GM18502 (cell line): Measurements from ENCODE around the gene IFITM5.

ENCODE experiments used
- ATAC-seq: cut with Tn5 transposase; IDR thresholded peaks from one replicate; pipeline ENCODE4 v1.9.1; 2021; ENCODE audit warnings: mild to moderate bottlenecking; ENCODE audit not compliant: unreplicated experiment, poor library complexity

Gene IFITM5

GRCh38 chr11:271319-271715, 28.0 kb downstream of the IFITM5 start:
- ATAC-seq = no peak

DNA sequence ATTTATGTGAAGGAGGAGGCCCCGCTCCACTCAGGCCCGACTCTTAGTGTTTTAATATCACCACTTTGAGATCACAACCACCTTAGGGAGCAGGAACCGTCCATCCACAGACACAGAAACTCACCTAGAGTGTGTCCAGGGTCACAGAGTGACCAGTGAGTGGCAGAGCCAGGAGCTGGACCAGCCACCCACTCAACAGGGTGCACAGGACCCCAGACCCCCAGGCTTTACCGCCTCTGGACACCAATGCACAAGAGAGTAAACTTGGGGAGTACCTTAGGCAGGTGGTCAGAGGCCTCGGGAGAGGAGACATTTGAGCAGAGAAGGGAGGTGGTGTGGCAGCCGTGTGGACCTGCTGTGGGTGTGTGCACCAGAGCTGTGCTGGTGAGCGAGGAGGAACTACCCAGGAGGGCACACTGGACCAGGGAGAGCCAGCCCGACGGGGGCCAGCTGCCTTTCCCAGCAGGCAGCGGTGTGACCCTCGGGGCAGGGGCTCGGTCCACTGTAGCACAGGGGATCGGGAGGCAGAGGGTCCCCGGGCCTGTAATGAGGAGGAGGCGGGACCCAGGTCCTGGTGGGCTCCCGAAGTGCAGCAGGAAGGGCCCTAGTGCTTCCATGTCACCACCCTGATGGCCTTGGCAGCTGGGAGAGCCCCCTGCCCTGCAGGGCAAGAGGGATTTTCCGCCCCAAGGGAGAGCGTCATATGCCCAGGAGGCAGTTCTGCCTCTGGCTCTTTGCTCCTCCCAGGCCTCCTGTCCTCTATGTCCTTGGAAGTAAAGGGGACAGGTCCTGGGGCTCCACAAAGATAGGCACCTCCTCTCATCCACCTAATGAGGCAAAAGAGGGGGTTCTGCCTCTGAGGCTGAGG, 28.6 kb downstream of the IFITM5 start:
- ATAC-seq = no peak

- peak; percentile 76 for ATAC-seq
These were observed 30.0 kb downstream of the IFITM5 start for GRCh38 chr11:269146-269890.

DNA sequence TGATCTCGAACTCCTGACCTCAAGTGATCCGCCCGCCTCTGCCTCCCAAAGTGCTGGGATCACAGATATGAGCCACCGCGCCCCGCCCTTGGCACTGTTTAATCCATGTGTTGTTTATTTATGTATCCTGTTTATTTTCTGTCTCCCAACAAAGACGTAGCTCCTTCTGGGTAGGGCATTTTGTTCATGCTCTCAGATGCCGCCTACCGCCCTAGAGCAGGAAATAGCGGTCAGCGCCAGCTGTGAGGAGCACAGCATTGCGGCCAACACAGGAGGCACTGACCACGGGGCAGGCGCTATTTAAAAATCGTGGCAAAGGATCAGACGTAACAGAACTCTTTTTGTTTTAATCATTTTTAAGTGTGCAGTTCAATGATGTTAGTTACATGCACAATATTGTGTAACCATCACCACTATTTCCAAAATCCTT, 30.6 kb downstream of the IFITM5 start:
- peak; percentile 45 for ATAC-seq

DNA sequence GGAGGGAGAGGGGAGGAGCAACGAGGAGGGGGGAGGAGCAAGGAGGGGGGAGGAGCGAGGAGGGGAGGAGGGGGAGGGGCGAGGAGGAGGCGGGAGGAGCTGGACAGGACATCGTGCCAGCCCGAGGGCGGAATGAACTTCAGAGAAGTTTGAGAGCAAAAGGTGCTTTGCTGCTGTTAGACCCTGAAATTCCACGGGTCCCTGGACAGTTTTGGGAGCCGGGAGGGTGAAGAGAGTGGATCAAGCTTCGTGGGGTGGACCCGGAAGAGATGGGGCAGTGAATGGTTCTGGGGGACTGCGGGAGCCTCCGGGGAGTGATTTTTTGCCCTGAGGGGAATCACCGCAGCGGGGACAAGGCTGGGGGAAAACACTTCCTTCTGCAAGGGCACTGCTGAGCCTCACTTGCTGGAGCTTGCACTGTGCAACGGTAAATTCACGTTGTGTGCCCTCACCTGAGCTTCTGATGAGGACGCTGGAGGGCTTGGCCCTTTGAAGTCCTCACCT, 31.8 kb downstream of the IFITM5 start:
- no peak for ATAC-seq

DNA sequence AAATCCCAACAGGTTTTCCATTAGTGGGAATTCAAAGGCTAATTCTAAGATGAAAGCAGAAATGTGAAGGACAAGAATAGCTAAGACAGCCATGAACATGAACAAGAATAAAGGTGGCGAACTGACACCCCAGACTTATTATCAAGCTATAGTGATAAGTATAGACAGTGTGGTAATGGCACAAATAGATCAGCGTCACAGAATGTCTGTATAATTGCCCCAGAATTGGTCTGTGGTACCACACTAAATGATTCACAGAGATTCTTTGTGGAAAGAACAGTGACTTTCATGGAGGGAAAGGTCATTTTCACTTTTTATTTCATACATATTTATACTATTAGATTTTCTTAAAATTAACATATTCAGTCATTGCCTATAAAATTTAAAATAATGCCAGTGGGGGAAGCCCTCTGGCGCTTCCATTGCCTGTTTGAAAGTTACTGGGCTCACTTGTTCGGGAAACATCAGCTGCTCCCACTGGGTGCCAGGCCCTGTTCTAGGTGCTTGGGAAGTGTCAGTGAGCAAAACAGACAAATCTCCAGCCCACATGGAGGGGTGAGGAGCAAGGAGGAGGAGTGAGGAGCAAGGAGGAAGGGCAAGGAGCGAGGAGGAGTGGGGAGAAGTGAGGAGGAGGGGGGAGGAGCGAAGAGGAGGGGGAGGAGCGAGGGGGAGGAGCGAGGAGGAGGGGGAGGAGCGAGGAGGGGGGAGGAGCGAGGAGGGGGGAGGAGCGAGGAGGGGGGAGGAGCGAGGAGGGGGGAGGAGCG, 32.5 kb downstream of the IFITM5 start:
- no peak for ATAC-seq

DNA sequence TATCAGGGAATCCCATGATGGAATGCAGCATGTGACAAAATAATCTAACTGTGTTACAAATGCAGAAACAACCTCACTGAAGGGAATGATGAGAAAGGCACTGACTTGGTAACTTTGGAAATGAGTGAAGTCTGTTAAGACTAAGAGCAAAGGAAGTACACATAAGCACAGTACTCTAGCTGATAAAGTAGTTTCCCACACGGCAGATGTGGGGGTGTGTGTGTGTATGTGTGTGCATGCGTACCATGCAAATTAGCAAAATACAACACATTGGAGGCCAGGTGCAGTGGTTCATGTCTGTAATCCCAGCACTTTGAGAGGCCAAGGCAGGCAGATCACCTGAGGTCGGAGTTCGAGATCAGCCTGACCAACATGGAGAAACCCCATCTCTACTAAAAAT, 37.7 kb downstream of the IFITM5 start:
- no peak for ATAC-seq

GRCh38 chr11:259413-259812, 39.9 kb downstream of the IFITM5 start:
- ATAC-seq = no peak

DNA sequence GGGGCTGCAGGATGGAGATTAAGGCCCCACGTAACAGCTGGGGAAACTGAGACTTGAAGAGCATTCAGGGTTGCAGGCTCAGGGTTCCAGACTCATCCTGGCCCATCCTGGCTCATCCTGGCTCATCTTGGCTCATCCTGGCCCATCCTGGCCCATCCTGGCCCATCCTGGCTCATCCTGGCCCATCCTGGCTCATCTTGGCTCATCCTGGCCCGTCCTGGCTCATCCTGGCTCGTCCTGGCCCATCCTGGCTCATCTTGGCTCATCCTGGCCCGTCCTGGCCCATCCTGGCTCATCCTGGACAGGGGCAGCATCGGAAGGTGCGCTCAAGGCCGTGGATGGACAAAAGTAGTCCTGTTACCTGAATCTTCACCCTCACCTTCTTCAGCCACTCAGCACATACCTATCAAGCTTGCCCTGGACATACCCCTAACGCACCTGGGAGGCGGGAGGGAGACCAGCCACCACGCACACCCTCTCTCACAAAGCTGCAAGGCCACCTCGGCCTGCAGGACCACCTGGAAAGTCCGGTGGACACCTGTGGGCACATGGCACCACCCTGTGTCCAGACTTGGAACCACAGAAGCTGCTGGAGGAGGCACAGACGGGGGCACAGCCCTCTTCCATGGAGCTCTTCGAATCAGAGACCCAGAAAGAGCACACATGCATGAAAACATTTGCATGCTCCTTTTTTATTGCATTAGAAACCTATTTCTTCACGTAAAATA, 41.4 kb downstream of the IFITM5 start:
- no peak for ATAC-seq

GRCh38 chr11:256952-257737, 42.2 kb downstream of the IFITM5 start:
- ATAC-seq = no peak

DNA sequence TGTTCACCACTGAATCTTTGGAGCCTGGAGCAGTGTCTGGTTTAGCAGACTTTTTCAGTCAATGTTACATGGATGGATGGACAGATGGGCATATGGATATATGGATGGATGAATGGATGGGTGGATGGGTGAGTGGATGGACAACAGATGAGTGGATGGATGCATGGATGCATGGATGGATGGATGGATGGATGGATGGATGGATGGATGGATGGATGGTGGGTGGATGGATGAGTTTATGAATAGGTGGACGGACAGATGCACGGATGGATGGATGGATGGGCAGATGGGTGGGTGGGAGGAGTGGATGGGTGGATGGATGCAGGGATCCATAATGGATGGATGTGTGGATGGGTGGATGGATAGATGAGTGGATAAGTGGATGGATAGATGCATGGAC, 43.5 kb downstream of the IFITM5 start:
- no peak for ATAC-seq

DNA sequence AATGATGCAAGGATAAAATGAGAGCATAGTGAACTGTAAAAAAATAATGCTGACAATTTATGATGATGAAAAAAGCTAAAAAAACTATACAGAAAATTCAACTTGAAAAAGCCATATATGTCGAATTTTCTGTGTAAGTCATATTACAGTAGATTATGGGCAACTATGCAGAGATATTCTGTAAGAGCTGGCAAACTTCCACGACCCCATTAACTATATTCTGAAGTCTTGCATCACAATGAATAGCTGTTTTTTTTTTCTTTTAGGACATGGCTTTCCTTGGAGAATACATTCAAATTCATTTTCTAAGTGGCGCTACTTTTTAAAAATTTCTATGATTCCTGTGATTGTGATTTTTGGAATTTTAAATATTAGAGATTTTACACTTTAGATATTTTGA, 44.1 kb downstream of the IFITM5 start:
- ATAC-seq = no peak

GRCh38 chr11:253886-254270, 45.4 kb downstream of the IFITM5 start:
- no peak for ATAC-seq

DNA sequence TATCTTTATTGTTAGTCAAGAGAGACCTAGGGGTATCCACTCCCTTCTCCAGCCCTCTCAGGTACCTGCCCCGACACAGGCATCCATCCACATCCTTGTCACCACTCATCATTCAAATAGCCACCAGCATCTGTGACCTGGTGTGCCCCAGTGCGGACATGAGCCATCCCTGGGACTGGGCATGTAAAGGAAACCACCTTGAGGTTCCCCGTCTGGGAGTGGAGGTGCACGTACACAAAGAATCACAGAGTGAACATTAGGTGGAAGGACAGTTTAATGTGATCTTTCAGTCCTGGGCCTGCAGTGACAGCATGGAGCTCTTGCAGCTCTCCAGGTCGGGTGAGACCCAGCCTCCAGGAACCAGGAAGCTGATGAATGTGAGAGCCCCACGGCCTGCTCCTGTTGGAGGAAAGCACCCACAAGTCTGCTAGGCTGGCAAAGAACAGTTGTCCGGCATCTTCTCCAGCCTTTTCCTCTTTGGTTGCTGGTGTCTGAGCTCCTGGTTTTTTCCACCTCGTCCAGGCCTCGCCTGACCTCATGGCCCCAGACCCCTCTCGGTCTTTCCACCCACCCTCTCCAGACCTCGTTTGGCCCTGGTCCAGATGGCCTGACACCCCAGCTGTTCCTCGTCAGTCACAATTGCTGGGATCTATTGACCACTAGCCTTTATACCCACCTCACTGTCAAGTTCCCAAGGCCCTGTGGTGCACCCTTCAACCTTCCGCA, 46.0 kb downstream of the IFITM5 start:
- ATAC-seq = no peak

DNA sequence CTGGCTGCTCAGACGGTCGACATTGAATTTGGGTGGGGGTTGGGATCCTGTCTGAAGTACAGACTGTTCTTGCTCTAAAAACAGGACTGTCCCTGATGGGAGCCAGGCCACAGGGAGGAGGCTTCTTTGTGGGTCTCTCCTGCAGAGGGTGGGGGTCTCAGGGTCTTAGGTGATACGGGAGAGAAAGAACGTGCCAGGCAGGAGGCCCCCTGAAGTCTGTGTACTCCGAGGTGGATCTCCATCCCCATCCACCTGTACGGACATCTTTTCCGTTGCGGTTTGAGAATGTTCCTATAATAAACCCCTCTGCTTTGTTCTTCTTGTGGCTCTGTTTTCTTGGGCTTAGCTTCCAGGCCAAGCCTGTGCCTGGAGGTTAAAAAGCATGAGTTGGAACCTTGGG, 46.7 kb downstream of the IFITM5 start:
- ATAC-seq = no peak

GRCh38 chr11:251550-251949, 47.8 kb downstream of the IFITM5 start:
- no peak for ATAC-seq

GRCh38 chr11:250740-251299, 48.5 kb downstream of the IFITM5 start:
- no peak for ATAC-seq

DNA sequence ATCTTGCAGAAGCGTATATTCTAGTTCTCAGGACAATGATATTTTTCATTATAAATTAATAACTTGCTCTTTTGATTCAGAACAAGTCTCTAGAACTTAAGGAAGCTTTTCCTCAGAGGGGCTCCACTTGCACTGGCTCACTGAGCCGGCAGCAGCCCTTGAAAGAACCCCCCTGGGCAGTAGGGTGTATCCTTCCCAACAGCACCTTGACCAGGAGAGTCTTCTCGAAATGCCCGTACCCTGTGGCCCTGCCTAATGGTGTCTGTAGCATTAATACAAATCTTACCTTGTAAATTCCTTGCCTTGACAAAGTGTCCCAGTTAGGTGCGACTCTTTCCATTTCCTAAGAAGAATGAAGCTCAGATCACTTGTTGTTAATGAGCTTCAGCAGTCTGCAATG, 49.1 kb downstream of the IFITM5 start:
- no peak for ATAC-seq
